HepG2 (cell line): ENCODE data around the gene CEACAM5.

ENCODE experiments used
- NCOA1 ChIP-seq: sonication (generic); formaldehyde crosslinking; IDR thresholded peaks from 2 replicates; pipeline ENCODE4 v1.9.0; 2021; ENCODE audit warnings: missing genetic modification reagents
- PAWR ChIP-seq: sonication (generic); formaldehyde crosslinking; IDR thresholded peaks from 2 replicates; pipeline ENCODE4 v1.4.0; 2020; ENCODE audit warnings: missing genetic modification reagents, mild to moderate bottlenecking, borderline replicate concordance
- PCBP1 ChIP-seq: fragments of 200-400 bp; formaldehyde crosslinking; IDR thresholded peaks from 2 replicates; pipeline ENCODE4 v1.6.1; 2017; ENCODE audit warnings: mild to moderate bottlenecking, low read depth, low read length, borderline replicate concordance
- SMARCC2 ChIP-seq: fragments of 450-650 bp; IDR thresholded peaks from 2 replicates; pipeline ENCODE4 v1.6.1; 2017; ENCODE audit warnings: antibody characterized with exemption, mild to moderate bottlenecking
- STAG1 ChIP-seq: sonication (generic); formaldehyde crosslinking; IDR thresholded peaks from 2 replicates; pipeline ENCODE4 v1.4.0; 2020; ENCODE audit warnings: missing genetic modification reagents

- no peak for TF ChIP-seq PAWR
- TF ChIP-seq SMARCC2, result no peak
- TF ChIP-seq PCBP1, result no peak
- no peak for TF ChIP-seq STAG1 (CRISPR knock-in tag)
- no peak for TF ChIP-seq NCOA1 (CRISPR knock-in tag)
Observed at GRCh38 chr19:41734156-41734555, 25.7 kb downstream of the CEACAM5 start.
